WERI-Rb-1 (cell line): ENCODE data around the gene P2RY8.
"Not testable (repeated sequence)": the region's sequence is repeated elsewhere in the genome, so short reads cannot be mapped to it uniquely, and the experiment has no call there.

ENCODE experiments used
- DNase-seq: peaks from one replicate; pipeline ENCODE4 v3.0.0-alpha.2; 2020
- H3K27ac ChIP-seq: fragments of 250-450 bp; sonication (Bioruptor Pico); 2 replicates; pipeline ENCODE4 v1.5.1; 2020; ENCODE audit warnings: mild to moderate bottlenecking, moderate library complexity
- H3K27me3 ChIP-seq: fragments of 250-450 bp; sonication (Bioruptor Pico); 2 replicates; pipeline ENCODE4 v1.5.1; 2021; ENCODE audit warnings: mild to moderate bottlenecking, low read depth, moderate library complexity; ENCODE audit not compliant: insufficient read depth, severe bottlenecking
- H3K36me3 ChIP-seq: fragments of 250-450 bp; sonication (Bioruptor Pico); 2 replicates; pipeline ENCODE4 v1.5.1; 2020; ENCODE audit warnings: mild to moderate bottlenecking, moderate library complexity
- H3K4me3 ChIP-seq: 2 replicates; pipeline ENCODE4 v1.5.1; 2011; ENCODE audit warnings: low read depth, mild to moderate bottlenecking, control low read depth, low read length
- H3K9me3 ChIP-seq: fragments of 250-450 bp; sonication (Bioruptor Pico); 2 replicates; pipeline ENCODE4 v1.5.1; 2021; ENCODE audit warnings: mild to moderate bottlenecking, moderate library complexity; ENCODE audit not compliant: severe bottlenecking
- TF ChIP-seq, protein P1 (sequence below): IDR thresholded peaks from 2 replicates; pipeline ENCODE4 v1.5.1; 2011; ENCODE audit warnings: low read depth, mild to moderate bottlenecking, control low read depth, inconsistent platforms, low read length

Gene P2RY8

DNA sequence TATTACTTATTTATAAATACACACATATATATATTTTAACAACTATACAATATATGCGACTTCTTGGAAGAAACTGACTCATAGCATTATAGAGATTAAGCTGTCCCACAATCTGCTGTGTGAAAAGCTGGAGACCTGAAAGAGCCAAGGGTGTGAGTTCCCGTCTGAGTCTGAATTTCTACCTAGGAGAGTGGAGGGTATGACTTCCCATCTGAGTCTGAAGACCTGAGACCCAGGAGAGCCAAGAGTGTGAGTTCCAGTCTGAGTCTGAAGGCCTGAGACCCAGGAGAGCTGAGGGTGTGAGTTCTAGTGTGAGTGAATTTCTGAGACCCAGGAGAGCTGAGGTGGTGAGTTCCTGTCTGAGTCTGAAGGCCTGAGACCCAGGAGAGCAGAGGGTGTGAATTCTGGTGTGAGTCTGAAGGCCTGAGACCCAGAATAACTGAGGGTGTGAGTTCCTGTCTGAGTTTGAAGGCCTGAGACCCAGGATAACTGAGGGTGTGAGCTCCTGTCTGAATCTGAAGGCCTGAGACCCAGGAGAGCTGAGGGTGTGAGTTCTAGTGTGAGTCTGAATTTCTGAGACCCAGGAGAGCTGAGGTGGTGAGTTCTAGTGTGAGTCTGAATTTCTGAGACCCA, 8.9 kb upstream of the P2RY8 start:
- no peaks in the 10 kb centered on the region for H3K9me3 ChIP-seq
- no peaks in the 10 kb centered on the region for H3K36me3 ChIP-seq
- H3K27me3 ChIP-seq = no peaks in the 10 kb centered on the region
- H3K4me3 ChIP-seq = no peak overlapping the region
- DNase-seq = no peak
- H3K27ac ChIP-seq = no peak overlapping the region
- TF ChIP-seq, protein P1, sequence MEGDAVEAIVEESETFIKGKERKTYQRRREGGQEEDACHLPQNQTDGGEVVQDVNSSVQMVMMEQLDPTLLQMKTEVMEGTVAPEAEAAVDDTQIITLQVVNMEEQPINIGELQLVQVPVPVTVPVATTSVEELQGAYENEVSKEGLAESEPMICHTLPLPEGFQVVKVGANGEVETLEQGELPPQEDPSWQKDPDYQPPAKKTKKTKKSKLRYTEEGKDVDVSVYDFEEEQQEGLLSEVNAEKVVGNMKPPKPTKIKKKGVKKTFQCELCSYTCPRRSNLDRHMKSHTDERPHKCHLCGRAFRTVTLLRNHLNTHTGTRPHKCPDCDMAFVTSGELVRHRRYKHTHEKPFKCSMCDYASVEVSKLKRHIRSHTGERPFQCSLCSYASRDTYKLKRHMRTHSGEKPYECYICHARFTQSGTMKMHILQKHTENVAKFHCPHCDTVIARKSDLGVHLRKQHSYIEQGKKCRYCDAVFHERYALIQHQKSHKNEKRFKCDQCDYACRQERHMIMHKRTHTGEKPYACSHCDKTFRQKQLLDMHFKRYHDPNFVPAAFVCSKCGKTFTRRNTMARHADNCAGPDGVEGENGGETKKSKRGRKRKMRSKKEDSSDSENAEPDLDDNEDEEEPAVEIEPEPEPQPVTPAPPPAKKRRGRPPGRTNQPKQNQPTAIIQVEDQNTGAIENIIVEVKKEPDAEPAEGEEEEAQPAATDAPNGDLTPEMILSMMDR = no peak

DNA sequence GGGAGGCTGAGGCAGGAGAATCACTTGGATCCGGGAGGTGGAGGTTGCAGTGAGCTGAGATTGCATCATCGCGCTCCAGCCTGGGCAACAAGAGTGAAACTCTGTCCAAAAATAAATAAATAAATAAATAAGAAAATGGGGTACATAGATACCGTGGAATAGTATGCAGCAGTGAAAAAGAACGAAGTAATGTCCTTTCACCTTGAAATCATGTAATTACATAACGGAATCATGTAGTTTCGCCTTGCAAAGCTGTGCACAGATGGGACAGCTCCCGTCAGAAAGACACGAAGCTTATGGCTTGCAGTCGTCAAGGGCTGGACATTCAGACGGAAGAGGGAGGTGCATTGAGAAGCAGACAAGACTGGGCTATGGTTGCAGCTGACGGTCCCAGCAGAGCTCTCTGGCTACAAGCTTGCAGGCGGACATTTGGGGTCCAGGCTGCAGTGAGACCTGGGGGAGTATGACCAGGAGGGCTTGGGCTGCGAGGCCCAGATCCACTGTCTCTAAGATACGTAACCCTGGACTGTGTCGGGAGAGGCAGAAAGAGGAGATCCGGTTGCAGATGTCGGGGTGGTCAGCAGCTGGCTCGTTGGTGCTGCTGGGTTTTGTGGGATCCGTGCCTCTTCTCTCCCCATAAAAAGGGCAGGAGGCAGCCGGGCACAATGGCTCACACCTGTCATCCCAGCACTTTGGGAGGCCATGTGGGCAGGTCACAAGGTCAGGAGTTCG, 6.2 kb upstream of the P2RY8 start:
- TF ChIP-seq, protein P1 = no peak
- Histone ChIP-seq H3K4me3 (no peak overlapping the region), H3K27me3 (no peaks in the 10 kb centered on the region), H3K27ac (no peak overlapping the region), H3K9me3 (no peaks in the 10 kb centered on the region), H3K36me3 (no peaks in the 10 kb centered on the region)
- no peak for DNase-seq

DNA sequence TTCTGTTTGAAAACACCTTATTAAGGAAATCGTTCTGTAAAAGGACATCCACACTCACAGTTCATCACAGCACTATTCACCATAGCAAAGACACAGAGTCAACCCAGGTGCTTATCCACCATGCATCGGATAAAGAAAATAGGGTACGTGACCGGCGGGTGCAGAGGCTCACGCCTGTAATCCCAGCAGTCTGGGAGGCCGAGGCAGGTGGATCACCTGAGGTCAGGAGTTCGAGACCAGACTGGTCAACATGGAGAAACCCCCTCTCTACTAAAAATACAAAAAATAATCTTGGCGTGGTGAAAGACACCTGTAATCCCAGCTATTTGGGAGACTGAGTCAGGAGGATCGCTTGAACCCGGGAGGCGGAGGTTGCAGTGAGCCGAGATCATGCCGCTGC, 2.2 kb upstream of the P2RY8 start:
- H3K36me3 ChIP-seq, H3K9me3 ChIP-seq, H3K4me3 ChIP-seq, DNase-seq, H3K27ac ChIP-seq, H3K27me3 ChIP-seq: not testable (repeated sequence)

DNA sequence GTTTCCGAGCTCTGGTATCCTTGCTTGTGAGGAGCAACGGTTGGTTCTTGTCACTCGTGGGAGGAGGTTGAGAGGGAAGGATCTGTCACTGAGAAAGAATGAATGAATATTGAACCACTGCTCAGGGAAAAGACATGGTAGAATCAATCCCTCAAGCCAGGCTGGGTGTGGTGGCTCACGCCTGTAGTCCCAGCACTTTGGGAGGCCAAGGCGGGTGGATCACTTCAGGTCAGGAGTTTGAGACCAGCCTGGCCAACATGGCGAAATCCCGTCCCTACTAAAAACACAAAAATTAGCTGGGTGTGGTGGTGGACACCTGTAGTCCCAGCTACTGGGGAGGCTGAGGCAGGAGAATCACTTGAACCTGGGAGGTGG, 718 bp upstream of the P2RY8 start:
- H3K27ac ChIP-seq, DNase-seq, H3K4me3 ChIP-seq, H3K27me3 ChIP-seq, H3K36me3 ChIP-seq, H3K9me3 ChIP-seq: not testable (repeated sequence)

DNA sequence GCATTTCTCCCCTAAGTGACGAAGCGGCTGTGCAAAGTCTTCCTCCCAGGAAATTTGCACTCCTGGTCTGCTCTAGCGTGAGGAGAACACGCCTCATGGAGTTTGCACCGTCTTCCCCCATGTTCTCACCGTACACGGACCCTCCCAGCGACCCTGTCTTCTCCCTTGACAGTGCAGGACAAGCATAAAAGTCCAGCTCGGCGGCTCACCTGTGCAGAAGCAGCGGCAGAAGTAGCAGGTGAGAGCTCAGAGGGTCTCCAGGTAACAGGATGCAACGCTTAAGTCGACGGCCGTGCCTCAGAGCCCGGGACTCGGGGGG, 314 bp downstream of the P2RY8 start:
- no peak for DNase-seq
- TF ChIP-seq, protein P1 = no peak
- Histone ChIP-seq H3K36me3 (no peaks in the 10 kb centered on the region), H3K27ac (no peak overlapping the region), H3K27me3 (no peaks in the 10 kb centered on the region), H3K4me3 (no peak overlapping the region), H3K9me3 (no peaks in the 10 kb centered on the region)

DNA sequence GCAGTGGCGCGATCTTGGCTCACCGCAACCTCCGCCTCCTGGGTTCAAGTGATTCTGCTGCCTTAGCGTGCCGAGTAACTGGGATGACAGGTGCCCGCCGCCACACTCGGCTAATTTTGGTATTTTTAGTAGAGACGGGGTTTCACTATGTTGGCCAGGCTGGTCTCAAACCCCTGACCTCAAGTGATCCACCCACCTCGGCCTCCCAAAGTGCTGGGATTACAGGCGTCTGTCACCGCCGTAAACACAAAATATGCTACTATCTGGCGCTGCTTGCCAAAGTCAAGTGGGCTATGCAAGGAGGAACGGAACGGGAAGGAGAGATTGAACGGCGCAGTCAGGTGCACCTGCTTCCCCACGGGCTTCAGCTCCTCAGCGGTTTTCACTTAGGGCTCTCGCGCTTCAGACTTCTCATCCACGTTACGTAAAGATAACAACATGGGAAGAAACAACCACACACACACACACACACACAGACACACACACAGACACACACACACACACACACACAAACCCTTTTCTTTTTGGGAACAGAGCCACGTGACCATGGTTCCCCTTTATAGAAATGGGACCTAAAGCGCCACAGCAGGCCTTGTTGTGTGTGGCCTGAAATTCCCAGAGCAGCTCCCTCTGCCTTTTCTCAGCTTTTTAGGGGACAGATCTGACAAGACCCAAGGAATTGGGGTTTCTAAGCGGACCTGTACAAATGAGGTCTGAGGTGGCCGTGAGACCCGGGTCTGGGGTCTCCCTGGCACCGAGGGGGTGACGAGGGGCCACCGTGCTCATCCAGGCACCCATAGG, 1.5 kb downstream of the P2RY8 start:
- Histone ChIP-seq H3K27ac (no peak overlapping the region), H3K4me3 (no peak overlapping the region), H3K27me3 (no peaks in the 10 kb centered on the region), H3K9me3 (no peaks in the 10 kb centered on the region), H3K36me3 (no peaks in the 10 kb centered on the region)
- TF ChIP-seq, protein P1 = no peak
- DNase-seq = no peak
